Amygdala (tissue), 56 donors: ENCODE measurements around the gene NBPF9.
"Not testable (repeated sequence)": the region's sequence is repeated elsewhere in the genome, so short reads cannot be mapped to it uniquely, and the experiment has no call there.

Experiments used
- DNase-seq, 56 donors: peaks; one replicate each; lab custom pipeline; 2025; lab: John Stamatoyannopoulos, UW

Gene NBPF9

GRCh38 chr1:149013513-149013912, 89.8 kb downstream of the NBPF9 start:
- not testable (repeated sequence) for DNase-seq

DNA sequence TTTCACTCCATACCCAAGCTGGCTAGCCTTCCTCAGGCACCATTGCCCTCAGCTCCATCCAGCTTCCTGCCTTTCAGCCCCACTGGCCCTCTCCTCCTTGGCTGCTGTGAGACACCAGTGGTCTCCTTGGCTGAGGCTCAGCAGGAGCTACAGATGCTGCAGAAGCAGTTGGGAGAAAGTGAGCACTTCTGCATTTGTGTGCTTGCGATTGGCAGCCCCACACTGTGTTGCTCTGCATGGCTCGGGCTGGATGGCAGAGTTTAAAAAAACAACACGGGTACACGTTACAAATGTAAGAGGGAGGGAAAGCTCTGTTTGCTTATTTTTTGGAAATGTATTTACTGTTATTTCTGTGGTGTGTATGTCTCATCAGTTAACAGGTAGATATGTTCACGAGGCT, 90.8 kb downstream of the NBPF9 start:
- not testable (repeated sequence) for DNase-seq

DNA sequence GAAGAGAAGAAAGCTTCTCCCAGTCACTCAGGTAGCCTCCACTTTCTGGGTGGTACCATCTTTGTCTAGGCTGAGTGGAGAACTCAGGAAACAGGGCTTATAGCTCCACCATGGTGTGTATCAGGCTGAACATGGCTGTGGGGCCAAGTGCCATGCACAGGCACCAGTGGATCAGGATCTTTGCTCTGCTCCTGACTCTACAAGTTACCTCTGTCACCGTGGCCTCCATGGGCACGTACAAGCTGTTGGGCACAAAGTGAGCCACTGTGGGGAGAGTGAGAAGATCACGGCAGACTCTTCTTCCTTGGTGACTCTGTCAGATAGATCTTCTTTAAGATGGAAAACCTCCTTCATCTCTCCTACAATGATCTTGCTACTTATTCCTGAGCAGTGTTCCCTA, 93.6 kb downstream of the NBPF9 start:
- not testable (repeated sequence) for DNase-seq

DNA sequence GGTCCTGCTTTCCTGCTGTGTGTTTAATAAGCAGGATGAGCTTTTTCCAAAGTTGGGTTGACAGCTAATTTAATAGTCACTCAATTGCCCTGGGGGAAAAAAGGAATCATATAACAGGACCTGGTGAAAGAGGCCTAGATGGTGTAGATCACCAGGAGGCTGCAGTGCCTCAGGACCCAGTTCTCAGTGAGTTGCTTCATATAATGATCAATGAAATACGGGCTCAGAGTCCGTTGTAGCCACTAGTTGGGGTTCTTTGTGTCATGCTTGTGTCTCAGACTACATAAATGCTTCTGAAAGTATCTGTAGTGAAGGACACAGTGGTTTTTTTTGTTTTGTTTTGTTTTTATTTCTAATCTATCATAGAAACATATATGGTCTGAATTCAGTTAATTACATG, 94.6 kb downstream of the NBPF9 start:
- DNase-seq: not testable (repeated sequence)

GRCh38 chr1:149008326-149008725, 95.0 kb downstream of the NBPF9 start:
- DNase-seq: not testable (repeated sequence)
